GM19455 (cell line): ENCODE data around the gene DICER1.

ENCODE experiments used
- ATAC-seq: cut with Tn5 transposase; IDR thresholded peaks from one replicate; pipeline ENCODE4 v1.9.1; 2021; ENCODE audit not compliant: unreplicated experiment

Gene DICER1

GRCh38 chr14:95126906-95127530 lies 30.3 kb downstream of the DICER1 start:
- ATAC-seq = no peak

GRCh38 chr14:95125915-95126314 lies 31.4 kb downstream of the DICER1 start:
- ATAC-seq = no peak

- no peak for ATAC-seq
These were observed 32.1 kb downstream of the DICER1 start for GRCh38 chr14:95125221-95125620.

- no peak for ATAC-seq
These were observed 33.3 kb downstream of the DICER1 start for GRCh38 chr14:95123891-95124579.

- no peak for ATAC-seq
These were observed 34.7 kb downstream of the DICER1 start for GRCh38 chr14:95122621-95122945.

- ATAC-seq = no peak
These were observed 35.3 kb downstream of the DICER1 start for GRCh38 chr14:95121911-95122620.

GRCh38 chr14:95119336-95119735 lies 38.0 kb downstream of the DICER1 start:
- ATAC-seq = no peak

- no peak for ATAC-seq
These were observed 39.2 kb downstream of the DICER1 start for GRCh38 chr14:95117937-95118721.

GRCh38 chr14:95113476-95113875 lies 43.9 kb downstream of the DICER1 start:
- ATAC-seq = no peak

- ATAC-seq = no peak
These were observed 45.7 kb downstream of the DICER1 start for GRCh38 chr14:95111507-95112164.

GRCh38 chr14:95110178-95110577 lies 47.2 kb downstream of the DICER1 start:
- no peak for ATAC-seq

- no peak for ATAC-seq
These were observed 49.6 kb downstream of the DICER1 start for GRCh38 chr14:95107711-95108110.

GRCh38 chr14:95106971-95107370 lies 50.4 kb downstream of the DICER1 start:
- ATAC-seq = no peak

- ATAC-seq = no peak
These were observed 52.4 kb downstream of the DICER1 start for GRCh38 chr14:95104911-95105310.

GRCh38 chr14:95102680-95103044 lies 54.7 kb downstream of the DICER1 start:
- no peak for ATAC-seq

GRCh38 chr14:95101736-95102679 lies 55.3 kb downstream of the DICER1 start:
- ATAC-seq = no peak

- no peak for ATAC-seq
These were observed 58.2 kb downstream of the DICER1 start for GRCh38 chr14:95098984-95099599.

GRCh38 chr14:95097385-95097784 lies 59.9 kb downstream of the DICER1 start:
- ATAC-seq = no peak

GRCh38 chr14:95096476-95096875 lies 60.9 kb downstream of the DICER1 start:
- no peak for ATAC-seq

- no peak for ATAC-seq
These were observed 61.3 kb downstream of the DICER1 start for GRCh38 chr14:95095996-95096395.
